Uterus (tissue), 4 donors: ENCODE results near the gene TAF1D. TPM values are rescaled to one million over a fixed set of nuclear protein-coding genes. Genes with fewer than 3 reads are reported as not detected.
"Not testable (repeated sequence)": the region's sequence is repeated elsewhere in the genome, so short reads cannot be mapped to it uniquely, and the experiment has no call there.

Experiments used
- DNase-seq, 2 donors: peaks; one replicate each; pipeline ENCODE4 v3.0.0-alpha.2; 2019 to 2020
- H3K27ac ChIP-seq, 2 donors: fragments of 200-600 bp; sonication (generic); 1 replicate in 1 of 2; 2 replicates in 1 of 2; pipeline ENCODE4 v1.5.1; 2016 to 2018
- H3K27me3 ChIP-seq, 2 donors: fragments of 200-600 bp; sonication (generic); one replicate each; pipeline ENCODE4 v1.5.1; 2018 to 2019; ENCODE audit warnings: control low read depth in 1 of 2
- H3K36me3 ChIP-seq, 2 donors: fragments of 200-600 bp; sonication (generic); one replicate each; pipeline ENCODE4 v1.5.1; 2019; ENCODE audit warnings: control low read depth in 1 of 2
- H3K4me1 ChIP-seq, 2 donors: fragments of 200-600 bp; sonication (generic); one replicate each; pipeline ENCODE4 v1.5.1; 2018 to 2019; ENCODE audit warnings: control low read depth in 1 of 2
- H3K4me3 ChIP-seq, 2 donors: fragments of 200-600 bp; sonication (generic); 1 replicate in 1 of 2; 2 replicates in 1 of 2; pipeline ENCODE4 v1.5.1; 2018 to 2019; ENCODE audit warnings: mild to moderate bottlenecking in 1 of 2
- H3K9me3 ChIP-seq, 2 donors: fragments of 200-600 bp; sonication (generic); one replicate each; pipeline ENCODE4 v1.5.1; 2019; ENCODE audit warnings: control low read depth in 1 of 2
- POLR2A ChIP-seq, 2 donors: fragments of 450-650 bp; IDR thresholded peaks; one replicate each; pipeline ENCODE4 v1.6.1; 2016; ENCODE audit warnings: antibody characterized with exemption in 2 of 2, mild to moderate bottlenecking in 1 of 2, moderate library complexity in 1 of 2
- intact Hi-C: fragments of 100-400 bp; cut with DNase I; formaldehyde crosslinking; loops from one replicate; pipeline ENCODE4 v1.15.1; 2023; ENCODE audit warnings: low total_unique reads
- total RNA-seq, 4 donors: library from RNA; depleted of rRNA in 3 of 4; stranded (reverse); fragments of >200 nt in 3 of 4; gene quantifications; one replicate each; pipeline versions ENCODE4 v1.1.0 to v1.2.4, GENCODE V29; 2014 to 2023
- TF ChIP-seq, protein P1 (sequence below), 4 experiments: fragments of 200-600 bp in 2 of 4; fragments of 450-650 bp in 2 of 4; sonication (generic) in 2 of 4; IDR thresholded peaks; one replicate each; pipeline ENCODE4 v1.5.1; 2016 to 2019; ENCODE audit warnings: antibody characterized with exemption in 4 of 4, mild to moderate bottlenecking in 2 of 4, moderate library complexity in 1 of 4
- donor health status: DM: yes; HTN: yes; CAD: no.

TAF1D gene
- total RNA-seq, 4 donors from 2014 or later, result 46.1 to 431 (median 191) TPM

DNA sequence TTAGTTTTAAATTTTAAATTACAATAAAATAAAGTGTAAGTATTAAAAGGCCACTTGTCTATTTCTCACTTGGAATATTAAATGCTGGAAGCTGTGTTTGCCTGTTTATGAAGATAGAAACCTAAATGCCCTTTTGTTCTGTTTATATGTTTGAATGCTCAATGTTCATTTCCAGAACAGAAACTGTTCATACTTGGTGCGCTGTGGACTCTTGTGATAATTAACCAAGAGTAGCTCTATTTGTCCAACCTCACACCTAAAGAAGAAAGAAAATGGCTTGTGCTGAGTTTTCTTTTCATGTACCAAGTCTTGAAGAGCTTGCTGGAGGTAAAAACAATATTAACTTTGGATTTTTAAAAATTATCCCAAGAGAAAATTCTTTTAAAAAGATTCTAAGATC lies 5.8 kb upstream of the TAF1D start:
- Histone ChIP-seq H3K9me3 (no peaks in the 10 kb centered on the region), H3K27ac (no peak overlapping the region), H3K4me3 (no peak overlapping the region), H3K36me3 (no peaks in the 10 kb centered on the region), H3K4me1 (no peaks in the 10 kb centered on the region), H3K27me3 (no peaks in the 10 kb centered on the region)
- TF ChIP-seq, protein P1, sequence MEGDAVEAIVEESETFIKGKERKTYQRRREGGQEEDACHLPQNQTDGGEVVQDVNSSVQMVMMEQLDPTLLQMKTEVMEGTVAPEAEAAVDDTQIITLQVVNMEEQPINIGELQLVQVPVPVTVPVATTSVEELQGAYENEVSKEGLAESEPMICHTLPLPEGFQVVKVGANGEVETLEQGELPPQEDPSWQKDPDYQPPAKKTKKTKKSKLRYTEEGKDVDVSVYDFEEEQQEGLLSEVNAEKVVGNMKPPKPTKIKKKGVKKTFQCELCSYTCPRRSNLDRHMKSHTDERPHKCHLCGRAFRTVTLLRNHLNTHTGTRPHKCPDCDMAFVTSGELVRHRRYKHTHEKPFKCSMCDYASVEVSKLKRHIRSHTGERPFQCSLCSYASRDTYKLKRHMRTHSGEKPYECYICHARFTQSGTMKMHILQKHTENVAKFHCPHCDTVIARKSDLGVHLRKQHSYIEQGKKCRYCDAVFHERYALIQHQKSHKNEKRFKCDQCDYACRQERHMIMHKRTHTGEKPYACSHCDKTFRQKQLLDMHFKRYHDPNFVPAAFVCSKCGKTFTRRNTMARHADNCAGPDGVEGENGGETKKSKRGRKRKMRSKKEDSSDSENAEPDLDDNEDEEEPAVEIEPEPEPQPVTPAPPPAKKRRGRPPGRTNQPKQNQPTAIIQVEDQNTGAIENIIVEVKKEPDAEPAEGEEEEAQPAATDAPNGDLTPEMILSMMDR (IDR thresholded peaks at IDR 0.05), result no peak
- no peak for TF ChIP-seq POLR2A (IDR thresholded peaks at IDR 0.05)
- intact Hi-C loops, result no loop called here
- DNase-seq, result no peak

DNA sequence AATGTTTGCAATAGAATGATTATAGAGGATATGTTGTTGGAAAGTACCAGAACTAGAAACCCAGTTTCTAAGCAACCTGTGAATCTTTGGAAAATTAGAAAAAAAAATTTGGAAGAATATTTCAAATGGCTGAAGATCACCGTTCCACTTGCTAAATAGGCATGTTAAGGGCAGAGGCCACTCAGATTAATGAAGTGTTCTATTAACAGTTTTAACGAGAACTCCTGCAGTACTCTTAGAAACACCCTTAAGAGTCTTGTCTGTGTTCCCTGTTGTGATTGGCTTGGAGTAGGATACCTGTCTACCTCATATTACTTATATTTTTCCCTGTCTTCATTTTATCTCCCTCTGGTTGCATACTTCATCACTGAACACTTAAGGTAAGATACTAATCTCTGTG lies 4.8 kb upstream of the TAF1D start:
- TF ChIP-seq, protein P1 (IDR thresholded peaks at IDR 0.05), result no peak
- TF ChIP-seq POLR2A (IDR thresholded peaks at IDR 0.05), result no peak
- H3K27me3 ChIP-seq, result no peaks in the 10 kb centered on the region
- H3K36me3 ChIP-seq, result no peaks in the 10 kb centered on the region
- no peak for DNase-seq
- no peaks in the 10 kb centered on the region for H3K4me1 ChIP-seq
- no peaks in the 10 kb centered on the region for H3K9me3 ChIP-seq
- no peak overlapping the region for H3K27ac ChIP-seq
- no peak overlapping the region for H3K4me3 ChIP-seq
- intact Hi-C loops, result no loop called here

DNA sequence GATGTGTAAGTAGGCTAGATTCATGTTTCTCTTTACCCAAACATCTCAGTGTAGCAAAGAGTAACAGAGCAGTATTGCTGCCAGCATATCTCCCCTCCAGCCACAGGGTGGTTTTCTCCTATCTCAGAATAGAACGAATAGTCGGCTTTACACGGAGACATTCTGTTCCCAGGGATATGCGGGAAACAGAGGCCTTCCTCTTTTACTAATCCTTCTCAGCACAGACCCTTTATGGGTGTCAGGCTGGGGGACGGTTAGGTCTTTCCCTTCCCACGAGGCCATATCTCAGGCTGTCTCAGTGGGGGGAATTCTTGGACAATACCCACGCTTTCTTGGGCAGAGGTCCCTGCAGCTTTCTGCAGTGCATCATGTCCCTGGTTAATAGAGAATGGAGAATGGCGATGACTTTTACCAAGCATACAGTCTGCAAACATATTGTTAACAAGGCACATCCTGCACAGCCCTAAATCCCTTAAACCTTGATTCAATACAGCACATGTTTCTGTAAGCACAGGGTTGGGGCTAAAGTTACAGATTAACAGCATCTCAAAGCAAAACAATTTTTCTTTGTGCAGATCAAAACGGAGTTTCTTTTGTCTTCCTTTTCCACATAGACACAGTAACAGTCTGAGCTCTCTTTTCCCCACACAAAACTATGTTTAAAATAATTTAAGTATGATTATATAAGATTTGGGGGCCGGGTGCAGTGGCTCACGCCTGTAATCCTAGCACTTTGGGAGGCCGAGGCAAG lies 3.9 kb upstream of the TAF1D start:
- H3K36me3 ChIP-seq, result not testable (repeated sequence)

DNA sequence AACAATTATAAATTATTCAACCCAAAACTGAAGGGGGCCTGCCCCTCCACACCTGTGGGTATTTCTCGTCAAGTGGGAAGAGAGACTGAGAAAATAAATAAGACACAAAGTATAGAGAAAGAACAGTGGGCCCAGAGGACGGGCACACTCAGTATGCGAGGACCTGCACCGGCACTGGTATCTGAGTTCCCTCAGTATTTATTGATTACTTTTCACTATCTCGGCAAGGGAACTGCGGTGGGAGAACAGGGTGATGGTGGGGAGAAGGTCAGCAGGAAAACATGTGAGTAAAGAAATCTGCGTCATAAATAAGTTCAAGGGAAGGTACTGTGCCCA lies 3.3 kb upstream of the TAF1D start:
- intact Hi-C loops, result no loop called here
- Histone ChIP-seq H3K4me1 (no peaks in the 10 kb centered on the region), H3K27ac (no peak overlapping the region), H3K27me3 (no peaks in the 10 kb centered on the region), H3K9me3 (no peaks in the 10 kb centered on the region), H3K36me3 (no peaks in the 10 kb centered on the region), H3K4me3 (no peak overlapping the region)
- DNase-seq, result no peak
- no peak for TF ChIP-seq POLR2A (IDR thresholded peaks at IDR 0.05)
- TF ChIP-seq, protein P1 (IDR thresholded peaks at IDR 0.05), result no peak

More for the DNA sequence above, 3.9 kb upstream of the TAF1D start:
- H3K4me1 ChIP-seq, H3K4me3 ChIP-seq, DNase-seq, H3K9me3 ChIP-seq, H3K27ac ChIP-seq, intact Hi-C loops, H3K27me3 ChIP-seq: not testable (repeated sequence)

DNA sequence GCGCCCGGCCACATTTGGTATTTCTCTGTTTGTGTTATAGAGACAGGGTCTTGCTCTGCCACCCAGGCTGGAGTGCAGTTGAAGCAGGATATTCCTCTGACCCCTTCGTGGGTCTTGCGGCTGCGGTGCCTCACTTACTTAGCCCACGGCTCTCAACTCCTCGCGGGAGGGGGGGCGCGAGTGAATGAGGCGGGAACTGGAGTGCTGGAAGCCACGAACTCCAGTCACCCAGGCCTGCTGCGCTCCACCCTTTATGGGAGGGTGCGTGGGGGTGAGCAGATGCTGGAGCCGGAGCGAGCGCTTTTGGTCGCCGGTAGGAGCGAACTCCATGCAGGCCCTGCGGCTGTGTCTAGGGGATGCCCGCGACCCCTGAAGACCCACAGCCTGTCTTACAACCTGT lies 2.0 kb upstream of the TAF1D start:
- no peak for DNase-seq
- Histone ChIP-seq H3K27me3 (no peaks in the 10 kb centered on the region), H3K36me3 (no peaks in the 10 kb centered on the region), H3K4me3 (no peak overlapping the region), H3K27ac (no peak overlapping the region), H3K9me3 (no peaks in the 10 kb centered on the region), H3K4me1 (peaks cover 3 to 12% of the 10 kb centered on the region in 2 donors)
- TF ChIP-seq, protein P1 (IDR thresholded peaks at IDR 0.05), result no peak
- TF ChIP-seq POLR2A (IDR thresholded peaks at IDR 0.05), result no peak
- intact Hi-C loops, result no loop called here

DNA sequence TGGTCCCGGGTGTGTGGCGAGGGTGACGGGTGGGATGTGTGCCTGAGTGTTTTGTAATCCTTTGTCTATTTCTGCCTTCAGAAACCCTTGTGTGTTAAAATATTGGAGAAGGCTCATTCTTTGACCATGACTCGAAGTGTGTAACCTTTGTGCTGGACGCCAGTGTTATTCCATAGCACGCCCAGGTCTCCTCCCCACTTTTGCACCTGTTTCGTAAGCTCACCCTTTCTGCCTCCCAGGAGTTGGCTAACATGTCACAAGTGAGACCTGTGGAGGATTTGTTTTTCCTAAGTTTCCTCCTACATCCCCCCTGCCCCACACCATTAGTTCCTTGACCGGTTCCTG lies 559 bp upstream of the TAF1D start:
- TF ChIP-seq, protein P1 (IDR thresholded peaks at IDR 0.05), result no peak
- no peak for TF ChIP-seq POLR2A (IDR thresholded peaks at IDR 0.05)
- Histone ChIP-seq H3K9me3 (no peaks in the 10 kb centered on the region), H3K4me3 (peak overlapping the region; percentile 77 to 80), H3K27ac (peak overlapping the region; percentile 91 to 94), H3K27me3 (no peaks in the 10 kb centered on the region), H3K4me1 (peaks cover 5 to 12% of the 10 kb centered on the region in 2 donors), H3K36me3 (no peaks in the 10 kb centered on the region)
- intact Hi-C loops, result no loop called here
- DNase-seq, result peak in 1 of 2 donors; percentile 68
